Measurements from ENCODE around the gene CLEC19A. TPM values are rescaled to one million over a fixed set of nuclear protein-coding genes. Genes with fewer than 3 reads are reported as not detected.

The CLEC19A gene
- total RNA-seq, 2 donors from 2014 or later: not detected

DNA sequence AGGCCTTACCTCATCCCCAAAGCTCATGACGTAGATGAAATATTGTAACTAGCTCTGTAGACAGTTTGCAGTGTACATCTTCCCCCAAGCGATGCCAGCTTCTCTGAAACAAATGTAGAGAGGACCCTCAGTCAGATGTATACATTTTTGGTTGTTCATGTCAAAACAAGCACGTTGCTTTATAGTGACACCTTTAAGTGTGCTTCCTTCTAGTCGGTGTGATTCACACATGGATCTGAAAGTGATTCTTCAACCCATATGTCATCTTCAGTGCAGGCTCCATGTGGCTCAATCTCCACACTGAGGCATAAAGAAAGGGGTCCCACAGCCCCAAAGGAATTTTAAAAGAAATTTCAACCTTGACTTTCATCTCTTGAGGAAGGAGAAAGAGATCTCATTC lies 30.9 kb upstream of the CLEC19A start:
- no peak overlapping the region for H3K27ac ChIP-seq
- H3K4me3 ChIP-seq: no peak overlapping the region
- TF ChIP-seq, protein P1, sequence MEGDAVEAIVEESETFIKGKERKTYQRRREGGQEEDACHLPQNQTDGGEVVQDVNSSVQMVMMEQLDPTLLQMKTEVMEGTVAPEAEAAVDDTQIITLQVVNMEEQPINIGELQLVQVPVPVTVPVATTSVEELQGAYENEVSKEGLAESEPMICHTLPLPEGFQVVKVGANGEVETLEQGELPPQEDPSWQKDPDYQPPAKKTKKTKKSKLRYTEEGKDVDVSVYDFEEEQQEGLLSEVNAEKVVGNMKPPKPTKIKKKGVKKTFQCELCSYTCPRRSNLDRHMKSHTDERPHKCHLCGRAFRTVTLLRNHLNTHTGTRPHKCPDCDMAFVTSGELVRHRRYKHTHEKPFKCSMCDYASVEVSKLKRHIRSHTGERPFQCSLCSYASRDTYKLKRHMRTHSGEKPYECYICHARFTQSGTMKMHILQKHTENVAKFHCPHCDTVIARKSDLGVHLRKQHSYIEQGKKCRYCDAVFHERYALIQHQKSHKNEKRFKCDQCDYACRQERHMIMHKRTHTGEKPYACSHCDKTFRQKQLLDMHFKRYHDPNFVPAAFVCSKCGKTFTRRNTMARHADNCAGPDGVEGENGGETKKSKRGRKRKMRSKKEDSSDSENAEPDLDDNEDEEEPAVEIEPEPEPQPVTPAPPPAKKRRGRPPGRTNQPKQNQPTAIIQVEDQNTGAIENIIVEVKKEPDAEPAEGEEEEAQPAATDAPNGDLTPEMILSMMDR (IDR thresholded peaks at IDR 0.05): no peak
- H3K9me3 ChIP-seq: no peaks in the 10 kb centered on the region
- no peaks in the 10 kb centered on the region for H3K36me3 ChIP-seq
- H3K4me1 ChIP-seq: no peaks in the 10 kb centered on the region
- no peak for DNase-seq (ENCODE audit: low spot score)
- H3K27me3 ChIP-seq: no peaks in the 10 kb centered on the region

DNA sequence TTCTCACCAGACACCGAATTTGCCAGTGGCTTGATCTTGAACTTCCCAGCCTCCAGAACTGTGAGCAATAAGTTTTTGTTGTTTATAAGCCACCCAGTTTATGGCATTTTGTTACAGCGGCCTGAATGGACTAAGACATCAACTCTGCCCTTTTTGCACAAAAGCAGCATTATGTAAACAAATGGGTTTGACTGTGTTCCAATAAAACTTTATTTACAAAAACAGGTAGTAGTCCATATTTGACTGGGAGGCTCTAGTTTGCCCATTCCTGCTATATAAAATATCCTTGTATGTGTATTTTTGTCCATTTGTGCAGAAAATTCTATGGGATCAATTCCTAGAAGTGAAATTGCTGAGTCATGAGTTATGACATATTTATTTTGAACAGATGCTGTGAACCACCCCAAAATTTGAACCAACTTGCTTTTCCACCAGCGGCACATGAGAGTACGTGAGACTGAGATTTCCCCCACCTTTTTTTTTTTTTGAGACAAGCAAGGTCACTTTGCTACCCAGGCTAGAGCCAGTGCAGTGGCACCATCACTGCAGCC lies 21.3 kb upstream of the CLEC19A start:
- Histone ChIP-seq H3K4me3 (no peak overlapping the region), H3K4me1 (no peaks in the 10 kb centered on the region), H3K27ac (no peak overlapping the region), H3K27me3 (no peaks in the 10 kb centered on the region), H3K36me3 (no peaks in the 10 kb centered on the region), H3K9me3 (peaks cover 0 to 4% of the 10 kb centered on the region in 2 donors)
- no peak for DNase-seq (ENCODE audit: low spot score)
- TF ChIP-seq, protein P1 (IDR thresholded peaks at IDR 0.05): no peak

DNA sequence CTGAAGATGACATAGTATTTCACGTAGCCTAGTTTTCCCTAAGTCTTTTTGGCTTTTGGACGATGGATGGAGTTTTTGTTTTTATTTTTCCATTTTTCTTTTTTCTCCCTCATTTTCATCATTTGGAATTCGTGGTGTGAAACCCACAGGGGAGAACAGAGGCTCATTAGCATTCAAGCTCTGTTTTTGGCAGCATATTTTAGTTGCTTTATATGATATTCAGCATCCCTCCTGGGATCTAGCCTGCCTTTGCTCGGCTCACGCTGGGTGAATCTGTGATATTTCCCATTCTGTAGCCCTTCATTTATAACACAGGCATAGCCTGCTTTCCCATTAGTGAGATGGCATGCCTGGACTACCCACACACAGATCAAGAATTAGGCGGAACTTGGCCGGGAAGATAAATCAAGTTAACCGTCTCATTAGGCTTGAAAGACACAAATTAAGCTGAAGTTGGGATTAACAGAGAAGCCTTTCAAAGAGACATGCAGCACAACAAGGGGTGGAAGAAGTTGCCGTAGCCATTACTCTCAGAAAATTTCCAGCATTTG lies 20.1 kb upstream of the CLEC19A start:
- Histone ChIP-seq H3K4me3 (no peak overlapping the region), H3K9me3 (peaks cover 0 to 4% of the 10 kb centered on the region in 2 donors), H3K27me3 (no peaks in the 10 kb centered on the region), H3K36me3 (no peaks in the 10 kb centered on the region), H3K4me1 (no peaks in the 10 kb centered on the region), H3K27ac (no peak overlapping the region)
- TF ChIP-seq, protein P1 (IDR thresholded peaks at IDR 0.05): no peak
- DNase-seq (ENCODE audit: low spot score): no peak

DNA sequence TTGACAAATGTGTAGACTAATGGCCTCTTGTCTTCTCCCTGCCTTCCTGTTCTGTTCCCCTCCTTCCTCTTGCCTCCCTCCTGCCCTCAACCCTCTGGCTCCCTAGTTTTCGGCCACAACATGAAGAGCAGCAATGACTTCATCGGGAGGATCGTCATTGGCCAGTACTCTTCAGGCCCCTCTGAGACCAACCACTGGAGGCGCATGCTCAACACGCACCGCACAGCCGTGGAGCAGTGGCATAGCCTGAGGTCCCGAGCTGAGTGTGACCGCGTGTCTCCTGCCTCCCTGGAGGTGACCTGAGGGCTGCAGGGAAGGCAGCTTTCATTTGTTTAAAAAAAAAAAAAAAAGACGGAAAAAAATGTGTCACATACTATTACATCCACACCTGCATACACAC lies 18.8 kb upstream of the CLEC19A start:
- H3K36me3 ChIP-seq: no peaks in the 10 kb centered on the region
- H3K27ac ChIP-seq: no peak overlapping the region
- TF ChIP-seq, protein P1 (IDR thresholded peaks at IDR 0.05): no peak
- H3K4me3 ChIP-seq: no peak overlapping the region
- H3K27me3 ChIP-seq: no peaks in the 10 kb centered on the region
- no peaks in the 10 kb centered on the region for H3K4me1 ChIP-seq
- no peak for DNase-seq (ENCODE audit: low spot score)
- peaks cover 0 to 4% of the 10 kb centered on the region in 2 donors for H3K9me3 ChIP-seq

DNA sequence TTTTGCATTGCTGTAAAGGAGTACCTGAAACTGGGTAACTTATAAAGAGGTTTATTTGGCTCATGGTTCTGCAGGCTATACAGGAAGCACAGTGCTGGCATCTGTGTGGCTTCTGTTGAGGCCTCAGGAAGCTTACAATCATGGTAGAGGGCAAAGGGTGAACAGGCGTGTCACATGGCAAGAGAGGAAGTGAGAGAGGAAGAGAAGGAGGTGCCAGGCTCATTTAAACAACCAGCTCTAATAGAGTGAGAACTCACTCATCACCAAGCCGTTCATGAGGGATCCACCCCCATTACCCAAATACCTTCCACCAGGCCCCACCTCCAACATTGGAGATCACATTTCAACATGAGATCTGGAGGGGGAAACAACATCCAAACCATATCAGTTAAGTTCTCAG lies 16.4 kb upstream of the CLEC19A start:
- H3K27me3 ChIP-seq: no peaks in the 10 kb centered on the region
- no peaks in the 10 kb centered on the region for H3K36me3 ChIP-seq
- no peaks in the 10 kb centered on the region for H3K4me1 ChIP-seq
- H3K27ac ChIP-seq: no peak overlapping the region
- no peak overlapping the region for H3K4me3 ChIP-seq
- TF ChIP-seq, protein P1 (IDR thresholded peaks at IDR 0.05): no peak
- peaks cover 0 to 4% of the 10 kb centered on the region in 2 donors for H3K9me3 ChIP-seq
- no peak for DNase-seq (ENCODE audit: low spot score)

Data from right atrium auricular region (tissue), 2 donors.